ENCODE measurements around the gene CEP85.

GRCh38 chr1:26282401-26282918 is 48.5 kb downstream of the CEP85 start:
- TF ChIP-seq SPI1 (IDR thresholded peaks at IDR 0.05; ENCODE audit: low read depth, low read length) (no peak), POLR2A (IDR thresholded peaks at IDR 0.05; ENCODE audit: low read depth, low read length) (no peak), POLR2AphosphoS5 (IDR thresholded peaks at IDR 0.05; ENCODE audit: low read depth, low read length) (no peak), TAF1 (IDR thresholded peaks at IDR 0.05; ENCODE audit: low read depth, low read length) (no peak), PAX5 (IDR thresholded peaks at IDR 0.05; ENCODE audit: insufficient read depth, low read length, severe bottlenecking) (no peak)

Data from GM12891 (cell line).